HG03378 (cell line): Measurements from ENCODE around the gene SH3TC1.
A peak's percentile ranks its signal among the peaks of the same experiment; 100 is the strongest.

Source experiments
- ATAC-seq: cut with Tn5 transposase; IDR thresholded peaks from one replicate; pipeline ENCODE4 v1.9.1; 2021; ENCODE audit warnings: mild to moderate bottlenecking, moderate library complexity; ENCODE audit not compliant: unreplicated experiment

Gene SH3TC1

GRCh38 chr4:8180310-8181093 lies 18.6 kb upstream of the SH3TC1 start:
- ATAC-seq, result no peak

GRCh38 chr4:8181119-8181518 lies 18.0 kb upstream of the SH3TC1 start:
- ATAC-seq, result no peak

GRCh38 chr4:8181844-8182243 lies 17.2 kb upstream of the SH3TC1 start:
- no peak for ATAC-seq

GRCh38 chr4:8182294-8182693 lies 16.8 kb upstream of the SH3TC1 start:
- no peak for ATAC-seq

GRCh38 chr4:8182858-8183725 lies 16.0 kb upstream of the SH3TC1 start:
- no peak for ATAC-seq

- ATAC-seq, result no peak
Measured at GRCh38 chr4:8184061-8184460, 15.0 kb upstream of the SH3TC1 start.

GRCh38 chr4:8185295-8185694 lies 13.8 kb upstream of the SH3TC1 start:
- ATAC-seq, result no peak

GRCh38 chr4:8185930-8186329 lies 13.2 kb upstream of the SH3TC1 start:
- no peak for ATAC-seq

GRCh38 chr4:8188085-8188484 lies 11.0 kb upstream of the SH3TC1 start:
- ATAC-seq, result no peak

GRCh38 chr4:8188743-8189550 lies 10.1 kb upstream of the SH3TC1 start:
- no peak for ATAC-seq

GRCh38 chr4:8189551-8190466 lies 9.3 kb upstream of the SH3TC1 start:
- ATAC-seq, result no peak

GRCh38 chr4:8191136-8191747 lies 7.8 kb upstream of the SH3TC1 start:
- ATAC-seq, result peak; percentile 52

- ATAC-seq, result peak; percentile 81
Measured at GRCh38 chr4:8192748-8193738, 6.0 kb upstream of the SH3TC1 start.

GRCh38 chr4:8194306-8195242 lies 4.5 kb upstream of the SH3TC1 start:
- ATAC-seq, result no peak

- ATAC-seq, result no peak
Measured at GRCh38 chr4:8195431-8195830, 3.7 kb upstream of the SH3TC1 start.

- no peak for ATAC-seq
Measured at GRCh38 chr4:8195841-8196458, 3.1 kb upstream of the SH3TC1 start.

GRCh38 chr4:8197521-8197920 lies 1.6 kb upstream of the SH3TC1 start:
- ATAC-seq, result no peak
